HG02885 (cell line): ENCODE data around the gene PLCXD1.
"Not testable (repeated sequence)": the region's sequence is repeated elsewhere in the genome, so short reads cannot be mapped to it uniquely, and the experiment has no call there.

Source experiments
- ATAC-seq: cut with Tn5 transposase; IDR thresholded peaks from one replicate; pipeline ENCODE4 v1.9.1; 2021; ENCODE audit warnings: mild to moderate bottlenecking; ENCODE audit not compliant: unreplicated experiment, poor library complexity

Gene PLCXD1

GRCh38 chrX:347351-348117, 66.4 kb downstream of the PLCXD1 start:
- no peak for ATAC-seq

- ATAC-seq: no peak
Observed at GRCh38 chrX:348461-349117, 67.4 kb downstream of the PLCXD1 start.

- ATAC-seq: no peak
Observed at GRCh38 chrX:349196-349595, 68.0 kb downstream of the PLCXD1 start.

- ATAC-seq: no peak
Observed at GRCh38 chrX:349702-350101, 68.5 kb downstream of the PLCXD1 start.

DNA sequence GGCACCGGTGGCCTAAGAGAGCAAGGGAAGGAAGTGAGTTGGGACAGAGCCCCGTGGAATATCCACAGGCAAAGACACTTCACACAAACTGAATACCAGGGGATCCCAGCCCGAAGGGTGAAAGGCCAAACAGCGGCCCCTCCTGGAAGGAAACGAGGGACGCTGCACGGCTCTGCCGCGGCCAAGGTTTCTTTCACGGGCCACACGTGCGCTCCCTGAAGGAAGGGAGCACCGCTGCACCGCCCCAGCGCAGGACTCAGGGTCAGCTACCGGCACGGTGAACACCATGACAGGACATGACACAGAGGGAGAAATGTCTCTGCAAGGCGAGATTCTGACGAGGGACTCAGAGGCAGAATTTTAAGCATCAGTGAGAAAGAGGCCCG, 69.0 kb downstream of the PLCXD1 start:
- ATAC-seq: no peak

GRCh38 chrX:350534-351323, 69.5 kb downstream of the PLCXD1 start:
- no peak for ATAC-seq

DNA sequence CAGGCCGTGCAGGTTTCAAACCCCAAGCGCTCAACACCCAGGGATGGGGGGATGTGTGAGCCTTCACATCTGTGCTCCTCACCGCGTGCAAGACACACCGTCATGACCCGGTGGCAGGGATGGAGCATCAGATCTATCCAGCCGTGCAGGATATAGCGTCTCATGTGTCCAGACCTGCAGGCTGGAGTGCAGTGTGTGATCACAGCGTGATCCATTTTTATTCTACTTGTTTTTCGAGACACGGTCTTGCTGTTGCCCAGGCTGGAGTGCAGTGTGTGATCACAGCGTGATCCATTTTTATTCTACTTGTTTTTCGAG, 70.1 kb downstream of the PLCXD1 start:
- not testable (repeated sequence) for ATAC-seq

DNA sequence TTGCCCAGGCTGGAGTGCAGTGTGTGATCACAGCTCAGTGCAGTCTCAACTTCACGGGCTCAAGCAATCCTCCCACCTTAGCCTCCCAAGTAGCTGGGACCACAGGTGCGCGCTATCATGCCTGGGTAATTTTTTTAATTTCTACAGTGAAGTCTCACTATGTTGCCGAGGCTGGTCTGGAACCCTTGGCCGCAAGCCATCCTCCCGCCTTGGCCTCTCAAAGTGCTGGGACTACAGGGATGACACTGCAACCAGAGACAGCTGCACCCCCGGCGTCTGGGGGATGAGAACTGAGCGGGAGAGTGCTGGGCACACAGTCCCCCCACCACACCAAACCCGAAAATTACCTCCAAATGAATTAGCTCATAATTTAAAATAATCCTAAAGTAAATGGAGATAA, 70.6 kb downstream of the PLCXD1 start:
- ATAC-seq: no peak

GRCh38 chrX:352181-352580, 71.0 kb downstream of the PLCXD1 start:
- no peak for ATAC-seq

DNA sequence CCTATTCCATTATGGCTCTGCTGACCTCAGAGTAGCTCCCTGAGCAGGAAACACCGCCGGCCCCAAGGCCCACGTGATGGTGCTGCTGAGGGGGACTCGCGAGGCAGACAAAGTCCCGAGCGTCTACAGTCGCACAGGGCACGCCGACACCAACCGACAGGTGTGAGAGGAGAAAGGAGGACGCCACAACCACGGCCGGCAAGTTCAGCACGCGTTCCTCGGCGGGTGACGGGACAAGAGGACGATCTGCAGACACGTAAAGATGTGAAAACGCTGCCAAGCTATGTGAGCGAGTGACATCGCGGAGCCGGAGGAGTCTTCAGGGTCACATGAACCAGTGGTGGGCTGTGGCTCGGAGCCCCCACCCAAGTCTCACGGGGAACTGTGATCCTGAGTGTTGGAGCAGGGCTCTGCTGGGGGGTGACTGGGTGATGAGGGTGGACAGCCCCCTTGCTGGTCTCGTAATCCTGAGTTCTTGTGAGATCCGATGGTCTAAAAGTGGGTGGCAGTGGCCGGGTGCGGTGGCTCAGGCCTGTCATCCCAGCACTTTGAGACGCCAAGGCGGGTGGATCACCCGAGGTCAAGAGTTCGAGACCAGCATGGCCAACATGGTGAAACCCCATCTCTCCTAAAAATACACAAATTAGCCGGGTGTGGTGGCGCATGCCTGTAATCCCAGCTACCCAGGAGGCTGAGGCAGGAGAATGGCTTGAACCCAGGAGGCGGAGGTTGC, 71.6 kb downstream of the PLCXD1 start:
- no peak for ATAC-seq
